Spinal cord (tissue), 10 donors: ENCODE results near the gene MCIDAS. TPM values are rescaled to one million over a fixed set of nuclear protein-coding genes. Genes with fewer than 3 reads are reported as not detected.

ENCODE experiments used
- DNase-seq, 6 donors: peaks; one replicate each; pipeline versions ENCODE4 v3.0.0 to v3.0.0-alpha.2; 2013 to 2015; ENCODE audit warnings: low spot score in 6 of 6, low read depth in 4 of 6
- H3K27ac ChIP-seq: one replicate; pipeline ENCODE4 v1.5.1; 2013; ENCODE audit warnings: low read depth, low read length, control low read depth
- H3K27me3 ChIP-seq: one replicate; pipeline ENCODE4 v1.6.1; 2013; ENCODE audit warnings: low read length; ENCODE audit not compliant: control insufficient read depth, insufficient read depth
- H3K36me3 ChIP-seq: one replicate; pipeline ENCODE4 v1.6.1; 2013; ENCODE audit warnings: low read length; ENCODE audit not compliant: control insufficient read depth, insufficient read depth
- H3K4me1 ChIP-seq: one replicate; pipeline ENCODE4 v1.6.1; 2013; ENCODE audit warnings: low read length; ENCODE audit not compliant: control insufficient read depth, insufficient read depth
- H3K4me3 ChIP-seq: one replicate; pipeline ENCODE4 v1.5.1; 2013; ENCODE audit warnings: low read depth, low read length, control low read depth
- H3K9me3 ChIP-seq: one replicate; pipeline ENCODE4 v1.6.1; 2013; ENCODE audit warnings: low read length; ENCODE audit not compliant: control insufficient read depth, insufficient read depth
- WGBS: methylation state at CpG from one replicate; pipeline ENCODE4 v1.1.5; 2013; ENCODE audit warnings: missing lambda C conversion rate; ENCODE audit not compliant: insufficient coverage; 5-methylcytosine and 5-hydroxymethylcytosine counted together
- polyA plus RNA-seq, 2 donors: library from polyadenylated mRNA; unstranded; fragments of 120-200 nt; gene quantifications; one replicate each; pipeline ENCODE4 v1.2.1, GENCODE V29; 2013; ENCODE audit not compliant: insufficient read length in 2 of 2
- total RNA-seq, 2 donors: library from RNA; depleted of rRNA in 1 of 2; stranded (reverse); fragments of 120-200 nt in 1 of 2; fragments of >200 nt in 1 of 2; gene quantifications; one replicate each; pipeline versions ENCODE4 v1.2.3 to v1.2.4, GENCODE V29; 2013 to 2014
- donor health status: healthy.

MCIDAS gene
- total and polyA plus RNA-seq, 4 donors, result 0.28 TPM; not detected in 3

DNA sequence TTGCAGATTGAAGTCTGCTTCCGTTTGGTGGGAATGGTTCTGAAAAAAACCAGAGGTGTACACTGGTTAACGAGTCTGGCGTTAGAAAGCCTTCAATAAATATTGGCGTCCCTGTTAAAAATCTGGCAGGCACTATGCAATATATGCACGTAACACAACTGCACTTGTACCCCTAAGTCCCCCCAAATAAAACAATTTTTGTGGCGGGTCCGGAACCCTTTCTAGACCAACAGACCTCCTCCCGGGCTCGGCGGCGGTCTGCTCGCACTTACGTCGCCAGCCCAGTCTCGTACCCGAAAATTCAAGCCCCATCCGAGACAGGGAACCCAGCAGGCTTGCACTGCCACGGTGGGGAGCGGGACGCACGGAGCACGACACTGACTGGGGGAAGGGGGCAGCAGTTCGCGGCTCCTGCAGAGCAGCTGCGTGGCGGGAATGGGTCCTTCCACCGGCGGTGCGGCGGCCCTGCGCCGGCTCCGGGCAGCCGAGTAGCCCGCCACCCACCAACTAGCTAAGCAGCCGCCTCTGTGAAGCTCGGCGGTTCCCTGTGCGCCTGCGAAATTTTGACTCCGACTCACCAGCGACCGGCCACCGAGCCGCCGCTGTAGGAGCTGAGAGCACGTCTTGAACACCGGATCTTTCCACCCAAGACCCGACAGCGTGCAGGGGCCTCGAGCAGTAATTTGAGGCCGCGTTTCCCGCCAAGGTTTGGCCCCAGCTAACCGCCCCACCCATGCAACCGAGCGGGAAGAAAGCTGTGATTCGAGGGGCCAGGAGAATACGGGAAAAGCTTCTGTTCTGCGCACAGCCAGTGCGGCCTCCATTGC, 3.9 kb downstream of the MCIDAS start:
- peak in 2 of 6 donors; percentile 36 to 45 for DNase-seq
- H3K27me3 ChIP-seq, result peaks cover 96% of the 10 kb centered on the region
- H3K27ac ChIP-seq, result no peak overlapping the region
- peaks cover 37% of the 10 kb centered on the region for H3K4me1 ChIP-seq
- H3K9me3 ChIP-seq, result no peaks in the 10 kb centered on the region
- no peaks in the 10 kb centered on the region for H3K36me3 ChIP-seq
- no peak overlapping the region for H3K4me3 ChIP-seq
- WGBS, result 3% methylated on average over 61 of the region's 61 CpGs

DNA sequence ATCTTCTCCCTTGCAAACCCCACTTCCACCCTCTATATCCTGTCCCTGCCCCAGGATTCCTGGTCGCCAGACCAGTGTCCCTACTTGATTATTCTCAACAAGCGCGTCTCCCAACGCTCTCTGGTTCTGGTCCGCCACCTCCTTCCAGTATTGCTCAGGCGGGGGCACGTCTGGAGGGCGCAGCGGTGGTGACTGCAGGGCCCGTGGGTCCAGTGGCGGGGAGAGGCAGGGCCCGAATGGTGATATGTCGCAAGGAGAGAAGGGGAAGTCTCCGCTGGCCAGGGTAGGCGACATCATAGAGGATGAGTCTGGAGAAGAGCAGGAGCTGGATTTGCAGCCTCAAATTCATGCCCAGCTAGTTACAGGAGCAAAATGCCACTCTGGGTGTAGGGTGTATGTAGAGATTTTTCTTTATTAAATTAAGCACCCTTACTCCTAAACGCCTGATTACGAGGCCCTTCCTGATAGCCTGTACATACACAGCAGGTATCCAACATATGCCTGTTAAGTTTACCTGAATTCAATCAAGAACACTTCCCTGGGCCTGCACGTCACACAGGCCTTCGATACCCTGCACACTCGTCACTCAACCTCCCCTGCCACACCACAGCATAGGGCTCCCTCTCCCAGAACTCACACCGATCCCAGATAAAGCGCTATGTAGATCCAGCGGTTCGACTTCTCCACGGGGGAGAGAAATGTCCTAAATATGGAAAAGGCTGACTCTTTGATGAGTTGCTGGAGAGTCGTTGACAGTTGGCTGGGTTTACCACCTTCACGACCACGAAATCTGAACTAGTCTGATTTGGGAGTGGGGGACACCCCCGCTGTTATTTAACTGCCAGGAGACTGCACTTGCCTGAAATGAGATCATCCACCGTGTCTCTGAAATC, 4.8 kb downstream of the MCIDAS start:
- no peak overlapping the region for H3K27ac ChIP-seq
- peak in 2 of 6 donors; percentile 35 to 43 for DNase-seq
- 10% methylated on average over 25 of the region's 30 CpGs for WGBS
- H3K36me3 ChIP-seq, result no peaks in the 10 kb centered on the region
- H3K4me1 ChIP-seq, result peaks cover 30% of the 10 kb centered on the region
- peaks cover 95% of the 10 kb centered on the region for H3K27me3 ChIP-seq
- H3K9me3 ChIP-seq, result no peaks in the 10 kb centered on the region
- H3K4me3 ChIP-seq, result no peak overlapping the region

DNA sequence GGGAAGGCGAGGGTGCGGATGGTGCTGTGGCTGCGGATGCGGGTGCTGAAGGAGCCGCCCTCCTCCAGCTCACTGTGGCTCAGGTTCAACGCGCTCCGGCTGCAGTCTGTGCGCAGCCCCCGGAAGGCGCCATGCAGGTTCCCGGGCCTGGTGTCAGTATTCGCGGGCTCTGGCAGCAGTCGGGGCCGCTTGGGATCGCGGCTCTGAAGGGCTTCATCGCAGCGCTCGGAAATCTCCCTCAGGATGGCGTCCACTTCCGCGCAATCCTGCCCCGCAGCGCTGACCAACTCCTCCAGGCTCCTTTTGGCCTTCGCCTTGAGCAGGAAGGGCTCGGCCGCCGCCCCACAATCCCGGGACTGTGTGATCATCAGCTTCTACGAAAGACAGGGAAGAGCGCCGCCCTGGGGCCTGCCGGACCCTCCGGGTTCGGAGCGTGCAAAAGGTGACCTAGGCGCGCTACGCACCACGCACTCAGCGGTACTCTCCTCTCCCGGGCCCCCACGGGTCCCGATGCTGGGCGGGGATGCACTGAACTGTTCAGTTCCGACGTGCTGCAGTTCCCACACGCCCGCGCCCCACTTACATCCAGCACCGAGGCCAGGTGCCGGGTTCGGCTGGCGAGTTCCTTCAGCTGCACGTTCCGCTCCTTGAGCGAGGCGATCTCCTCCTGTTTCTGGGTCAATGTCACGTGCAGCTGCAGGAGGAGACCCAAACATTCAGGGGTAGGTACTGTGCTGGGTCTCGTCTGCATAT, 6.5 kb downstream of the MCIDAS start:
- H3K36me3 ChIP-seq, result no peaks in the 10 kb centered on the region
- peaks cover 18% of the 10 kb centered on the region for H3K4me1 ChIP-seq
- peaks cover 81% of the 10 kb centered on the region for H3K27me3 ChIP-seq
- under 1% methylated on average over 62 of the region's 62 CpGs for WGBS
- DNase-seq, result peak in 1 of 6 donors; percentile 19
- H3K4me3 ChIP-seq, result peak overlapping the region; percentile 9
- no peaks in the 10 kb centered on the region for H3K9me3 ChIP-seq
- H3K27ac ChIP-seq, result no peak overlapping the region

DNA sequence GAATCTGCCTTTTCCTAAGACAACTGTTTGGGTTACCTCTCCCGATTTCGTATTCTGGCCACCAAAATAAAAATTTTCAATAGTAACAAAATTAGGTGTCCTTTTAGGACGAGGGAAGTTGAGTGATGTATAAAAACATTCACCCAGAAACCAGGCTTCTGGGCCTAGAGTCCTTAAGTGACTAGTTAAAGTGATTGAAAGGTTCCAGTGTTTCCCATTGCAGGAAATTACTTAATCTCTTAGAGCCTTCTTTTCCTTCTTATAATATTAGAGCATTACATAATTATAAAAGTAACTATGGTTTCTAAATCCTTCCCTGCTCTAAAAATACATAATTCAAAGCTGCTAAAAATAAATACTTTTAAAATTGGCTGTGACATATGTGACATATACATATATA, 7.3 kb downstream of the MCIDAS start:
- no peak for DNase-seq
- Histone ChIP-seq H3K4me1 (peaks cover 18% of the 10 kb centered on the region), H3K27me3 (peaks cover 72% of the 10 kb centered on the region), H3K36me3 (no peaks in the 10 kb centered on the region), H3K27ac (no peak overlapping the region), H3K9me3 (no peaks in the 10 kb centered on the region), H3K4me3 (no peak overlapping the region)
- no CpG with 5 or more reads among the region's 3 CpGs for WGBS

DNA sequence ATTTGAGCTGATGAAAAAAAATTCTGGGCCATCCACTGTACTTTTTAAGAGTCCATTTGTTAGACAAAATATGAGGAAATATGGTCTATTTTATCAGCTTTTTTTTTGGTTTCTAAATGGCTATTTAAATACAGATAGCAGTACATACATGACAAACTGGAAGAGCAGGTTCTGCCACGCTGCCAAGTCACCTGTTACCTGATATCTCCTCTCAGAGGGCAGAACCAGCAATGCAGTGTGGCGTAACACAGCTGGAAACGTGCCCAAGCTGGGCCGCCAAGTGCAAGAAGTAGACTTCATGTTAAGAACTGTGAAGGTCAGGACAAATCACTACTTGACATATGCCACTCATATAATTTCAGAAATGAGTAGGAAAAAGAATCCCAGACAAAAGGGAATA, 8.1 kb downstream of the MCIDAS start:
- Histone ChIP-seq H3K4me1 (peaks cover 18% of the 10 kb centered on the region), H3K9me3 (no peaks in the 10 kb centered on the region), H3K27ac (no peak overlapping the region), H3K4me3 (no peak overlapping the region), H3K36me3 (no peaks in the 10 kb centered on the region), H3K27me3 (peaks cover 64% of the 10 kb centered on the region)
- WGBS, result 22% methylated on average over 3 of the region's 4 CpGs
- DNase-seq, result no peak

DNA sequence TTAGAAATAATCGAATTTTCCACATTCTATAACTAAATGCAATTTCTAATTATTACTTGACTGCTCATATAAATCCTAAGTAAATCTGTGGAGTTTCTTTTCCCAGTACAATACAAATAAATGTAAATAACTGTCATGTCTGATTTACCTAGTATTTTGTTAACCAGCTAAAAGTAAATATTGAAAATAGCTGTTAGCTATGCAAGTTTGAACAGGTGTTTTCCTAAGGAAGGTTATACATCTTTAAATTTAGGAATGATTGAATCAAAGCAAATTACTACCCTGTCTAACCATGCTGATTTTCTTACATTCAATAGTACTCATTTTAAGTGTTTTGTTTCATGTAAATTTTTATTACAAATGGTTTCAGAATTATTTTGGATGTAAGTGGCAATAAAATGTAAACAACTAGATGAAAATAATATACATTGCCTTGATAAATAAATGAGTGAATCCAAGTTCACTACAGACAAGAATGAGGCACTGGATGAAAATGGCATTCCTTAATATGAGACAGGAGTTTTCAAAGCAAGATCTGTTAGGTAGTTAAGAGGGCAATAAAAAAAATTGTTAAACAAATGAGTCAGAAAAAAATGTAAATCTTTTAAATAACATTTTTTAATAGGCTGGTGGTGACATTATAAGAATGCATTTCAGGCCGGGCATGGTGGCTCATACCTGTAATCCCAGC, 15.8 kb downstream of the MCIDAS start:
- WGBS, result no CpG with 5 or more reads among the region's 2 CpGs
- H3K27me3 ChIP-seq, result no peaks in the 10 kb centered on the region
- no peak for DNase-seq

DNA sequence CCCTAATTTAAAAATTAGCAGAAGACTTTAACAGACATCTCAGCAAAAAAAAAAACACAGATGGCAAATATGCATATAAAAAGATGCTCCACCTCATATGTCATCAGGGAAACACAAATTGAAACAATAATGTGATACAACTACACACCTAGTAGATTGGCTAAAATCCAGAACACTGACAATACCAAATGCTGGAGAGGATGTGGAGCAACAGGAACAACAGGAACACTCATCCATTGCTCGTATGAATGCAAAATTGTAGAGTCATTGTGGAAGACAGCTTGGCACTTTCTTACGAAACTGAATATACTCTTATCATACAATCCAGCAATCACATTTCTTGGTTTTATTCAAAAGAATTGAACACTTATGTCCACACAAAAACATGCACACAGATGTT, 22.1 kb downstream of the MCIDAS start:
- DNase-seq, result no peak

More for the DNA sequence above, 15.8 kb downstream of the MCIDAS start:
- H3K4me3 ChIP-seq, result no peak overlapping the region
- no peak overlapping the region for H3K27ac ChIP-seq
- H3K4me1 ChIP-seq, result no peaks in the 10 kb centered on the region
- no peaks in the 10 kb centered on the region for H3K9me3 ChIP-seq
- no peaks in the 10 kb centered on the region for H3K36me3 ChIP-seq

DNA sequence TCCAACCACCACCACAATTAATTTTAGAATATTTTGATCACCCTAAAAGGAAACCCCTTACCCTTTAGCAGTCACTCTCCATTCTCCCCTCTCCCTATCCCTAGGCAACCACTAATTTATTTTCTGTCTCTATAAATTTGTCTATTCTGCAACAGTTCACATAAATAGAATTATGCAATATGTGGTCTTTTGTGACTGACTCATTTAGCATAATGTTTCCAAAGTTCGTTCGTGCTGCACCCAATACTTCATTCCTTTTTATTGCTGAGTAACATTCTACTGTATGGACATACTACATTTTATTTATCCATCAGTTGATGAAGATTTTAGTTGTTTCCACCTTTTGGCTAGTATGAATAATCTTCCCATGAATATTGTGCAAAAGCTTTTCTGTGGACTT, 36.0 kb downstream of the MCIDAS start:
- peaks cover 4% of the 10 kb centered on the region for H3K27me3 ChIP-seq
- no peak overlapping the region for H3K27ac ChIP-seq
- H3K4me3 ChIP-seq, result no peak overlapping the region
- no CpG with 5 or more reads among the region's 2 CpGs for WGBS
- no peaks in the 10 kb centered on the region for H3K9me3 ChIP-seq
- no peaks in the 10 kb centered on the region for H3K36me3 ChIP-seq
- no peaks in the 10 kb centered on the region for H3K4me1 ChIP-seq
- DNase-seq, result no peak

More for the DNA sequence above, 22.1 kb downstream of the MCIDAS start:
- Histone ChIP-seq H3K27ac (no peak overlapping the region), H3K4me1 (no peaks in the 10 kb centered on the region), H3K9me3 (no peaks in the 10 kb centered on the region), H3K27me3 (no peaks in the 10 kb centered on the region), H3K36me3 (no peaks in the 10 kb centered on the region), H3K4me3 (no peak overlapping the region)
- 86% methylated on average over 2 of the region's 2 CpGs for WGBS
